Chondrocyte (in vitro differentiated cells): ENCODE measurements around the gene IRF2BP2. TPM values are rescaled to one million over a fixed set of nuclear protein-coding genes. Genes with fewer than 3 reads are reported as not detected.

Source experiments
- DNase-seq: peaks from one replicate; pipeline ENCODE4 v3.0.0; 2021; ENCODE audit warnings: mixed read lengths, low spot score
- H3K27ac Mint-ChIP-seq: one replicate; pipeline ENCODE4 v1.8.0; 2021; ENCODE audit warnings: mild to moderate bottlenecking, moderate library complexity, mixed read lengths; ENCODE audit not compliant: unreplicated experiment
- H3K27me3 Mint-ChIP-seq: 2 replicates; pipeline ENCODE4 v1.8.0; 2021; ENCODE audit warnings: low read depth, mixed read lengths
- H3K36me3 Mint-ChIP-seq: 2 replicates; pipeline ENCODE4 v1.8.0; 2021; ENCODE audit warnings: low read depth, mixed read lengths
- H3K4me1 Mint-ChIP-seq: 2 replicates; pipeline ENCODE4 v1.8.0; 2021; ENCODE audit warnings: low read depth, mild to moderate bottlenecking, mixed read lengths
- H3K4me3 Mint-ChIP-seq: one replicate; pipeline ENCODE4 v1.8.0; 2021; ENCODE audit warnings: mild to moderate bottlenecking, moderate library complexity, mixed read lengths; ENCODE audit not compliant: unreplicated experiment
- H3K9me3 Mint-ChIP-seq: 2 replicates; pipeline ENCODE4 v1.8.0; 2021; ENCODE audit warnings: low read depth, mixed read lengths
- total RNA-seq: library from RNA; stranded (reverse); gene quantifications from 3 replicates; pipeline ENCODE4 v1.2.1, GENCODE V29; 2021
- TF ChIP-seq, protein P1 (sequence below): fragments of 200-600 bp; sonication (generic); IDR thresholded peaks from 2 replicates; pipeline ENCODE4 v1.5.0; 2021; ENCODE audit warnings: antibody characterized with exemption, mild to moderate bottlenecking, moderate library complexity

Gene IRF2BP2
- total RNA-seq, 1 donor from 2014 or later: 70.5 TPM

DNA sequence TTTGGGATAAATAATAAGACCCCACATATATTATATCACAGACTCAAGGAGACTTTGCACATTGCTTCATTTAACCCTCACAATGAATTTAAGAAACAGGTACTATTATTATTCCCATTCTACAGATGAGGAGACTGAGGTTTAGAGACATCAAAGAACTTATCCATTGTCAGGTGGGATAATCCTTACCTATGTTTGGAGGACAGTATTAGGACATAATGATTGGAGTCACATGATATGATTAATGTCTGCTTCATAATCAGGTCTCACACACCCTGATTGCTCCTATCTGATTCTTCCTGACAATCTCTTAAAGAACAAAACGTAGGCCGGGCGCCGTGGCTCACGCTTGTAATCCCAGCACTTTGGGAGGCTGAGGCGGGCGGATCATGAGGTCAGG, 16.9 kb downstream of the IRF2BP2 start:
- H3K4me3 Mint-ChIP-seq: no peak overlapping the region

DNA sequence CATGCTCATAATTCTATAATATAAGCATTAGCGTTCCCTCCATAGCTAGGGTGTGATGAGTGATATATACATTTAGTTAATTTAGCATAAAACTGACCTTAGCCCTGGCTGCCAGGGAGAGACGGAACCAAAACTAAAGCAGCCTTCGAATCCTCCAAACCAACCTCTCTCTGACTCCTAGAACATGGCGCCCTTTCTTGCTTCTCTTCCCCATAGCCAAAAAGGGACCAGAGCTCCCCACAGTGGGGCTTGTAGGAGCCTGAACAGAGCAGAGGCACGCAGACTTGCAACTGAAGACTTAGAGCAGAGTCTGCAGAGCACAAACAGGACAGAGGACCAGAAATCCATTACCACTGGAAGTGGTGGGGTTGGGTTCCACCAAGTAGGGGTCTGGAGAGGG, 17.7 kb downstream of the IRF2BP2 start:
- H3K9me3 Mint-ChIP-seq: no peaks in the 10 kb centered on the region
- no peak overlapping the region for H3K4me3 Mint-ChIP-seq
- H3K36me3 Mint-ChIP-seq: no peaks in the 10 kb centered on the region
- no peaks in the 10 kb centered on the region for H3K27me3 Mint-ChIP-seq
- TF ChIP-seq, protein P1, sequence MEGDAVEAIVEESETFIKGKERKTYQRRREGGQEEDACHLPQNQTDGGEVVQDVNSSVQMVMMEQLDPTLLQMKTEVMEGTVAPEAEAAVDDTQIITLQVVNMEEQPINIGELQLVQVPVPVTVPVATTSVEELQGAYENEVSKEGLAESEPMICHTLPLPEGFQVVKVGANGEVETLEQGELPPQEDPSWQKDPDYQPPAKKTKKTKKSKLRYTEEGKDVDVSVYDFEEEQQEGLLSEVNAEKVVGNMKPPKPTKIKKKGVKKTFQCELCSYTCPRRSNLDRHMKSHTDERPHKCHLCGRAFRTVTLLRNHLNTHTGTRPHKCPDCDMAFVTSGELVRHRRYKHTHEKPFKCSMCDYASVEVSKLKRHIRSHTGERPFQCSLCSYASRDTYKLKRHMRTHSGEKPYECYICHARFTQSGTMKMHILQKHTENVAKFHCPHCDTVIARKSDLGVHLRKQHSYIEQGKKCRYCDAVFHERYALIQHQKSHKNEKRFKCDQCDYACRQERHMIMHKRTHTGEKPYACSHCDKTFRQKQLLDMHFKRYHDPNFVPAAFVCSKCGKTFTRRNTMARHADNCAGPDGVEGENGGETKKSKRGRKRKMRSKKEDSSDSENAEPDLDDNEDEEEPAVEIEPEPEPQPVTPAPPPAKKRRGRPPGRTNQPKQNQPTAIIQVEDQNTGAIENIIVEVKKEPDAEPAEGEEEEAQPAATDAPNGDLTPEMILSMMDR: no peak
- DNase-seq: no peak
- peaks cover 7% of the 10 kb centered on the region for H3K4me1 Mint-ChIP-seq
- no peak overlapping the region for H3K27ac Mint-ChIP-seq

More for the DNA sequence above, 16.9 kb downstream of the IRF2BP2 start:
- H3K27ac Mint-ChIP-seq: no peak overlapping the region
- no peaks in the 10 kb centered on the region for H3K27me3 Mint-ChIP-seq
- no peaks in the 10 kb centered on the region for H3K4me1 Mint-ChIP-seq
- no peaks in the 10 kb centered on the region for H3K36me3 Mint-ChIP-seq
- TF ChIP-seq, protein P1: no peak
- no peak for DNase-seq
- H3K9me3 Mint-ChIP-seq: no peaks in the 10 kb centered on the region

GRCh38 chr1:234591131-234591530, 18.8 kb downstream of the IRF2BP2 start:
- no peaks in the 10 kb centered on the region for H3K9me3 Mint-ChIP-seq
- no peak overlapping the region for H3K27ac Mint-ChIP-seq
- H3K36me3 Mint-ChIP-seq: no peaks in the 10 kb centered on the region
- DNase-seq: no peak
- H3K4me3 Mint-ChIP-seq: no peak overlapping the region
- peaks cover 17% of the 10 kb centered on the region for H3K4me1 Mint-ChIP-seq
- H3K27me3 Mint-ChIP-seq: no peaks in the 10 kb centered on the region
- TF ChIP-seq, protein P1: no peak

DNA sequence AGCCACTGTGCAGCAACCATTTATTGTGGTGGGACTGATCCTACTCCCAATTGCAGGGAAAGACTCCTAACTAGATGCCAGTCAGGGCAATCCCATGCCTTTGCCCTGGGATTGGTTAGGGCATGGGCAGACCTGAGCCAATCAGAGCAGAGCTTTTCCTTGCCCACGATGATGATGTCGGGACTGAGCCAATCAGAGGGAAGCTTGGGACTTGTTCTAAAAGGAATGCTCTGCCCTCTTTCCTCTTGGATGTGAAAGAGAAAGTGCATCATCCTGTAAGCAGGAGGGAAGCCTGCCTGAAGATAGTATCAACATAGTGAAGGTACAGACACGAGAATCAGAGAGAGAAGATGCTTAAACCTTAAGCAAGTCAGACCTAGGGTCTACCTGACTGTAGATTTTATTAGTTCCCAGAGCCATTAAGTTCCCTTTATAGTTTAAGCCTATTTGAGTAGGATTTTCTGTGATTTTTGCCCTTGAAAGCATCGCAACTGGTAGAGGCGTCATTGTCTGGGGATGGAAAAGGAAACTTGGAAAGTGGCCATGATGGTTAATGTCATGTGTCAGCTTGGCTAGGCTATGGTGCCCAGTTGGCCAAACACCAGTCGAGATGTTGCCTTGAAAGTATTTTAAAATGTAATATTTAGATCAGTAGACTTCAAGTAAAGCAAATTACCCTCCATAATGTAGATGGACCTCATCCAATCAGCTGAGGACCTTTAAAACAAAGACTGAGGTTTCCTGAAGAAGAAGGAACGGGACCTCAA, 19.9 kb downstream of the IRF2BP2 start:
- H3K27me3 Mint-ChIP-seq: no peaks in the 10 kb centered on the region
- no peak overlapping the region for H3K27ac Mint-ChIP-seq

GRCh38 chr1:234589064-234589800, 20.7 kb downstream of the IRF2BP2 start:
- no peak overlapping the region for H3K4me3 Mint-ChIP-seq
- no peak overlapping the region for H3K27ac Mint-ChIP-seq
- no peaks in the 10 kb centered on the region for H3K27me3 Mint-ChIP-seq
- no peak for DNase-seq
- no peaks in the 10 kb centered on the region for H3K36me3 Mint-ChIP-seq
- H3K9me3 Mint-ChIP-seq: no peaks in the 10 kb centered on the region
- H3K4me1 Mint-ChIP-seq: peaks cover 35% of the 10 kb centered on the region
- TF ChIP-seq, protein P1: no peak

More for the DNA sequence above, 19.9 kb downstream of the IRF2BP2 start:
- Mint-ChIP-seq H3K9me3 (no peaks in the 10 kb centered on the region), H3K4me3 (no peak overlapping the region), H3K4me1 (peaks cover 27% of the 10 kb centered on the region), H3K36me3 (no peaks in the 10 kb centered on the region)
- DNase-seq: no peak
- TF ChIP-seq, protein P1: no peak
